ENCODE data around the gene LCE3C.
A peak's percentile ranks its signal among the peaks of the same experiment; 100 is the strongest.
"Not testable (repeated sequence)": the region's sequence is repeated elsewhere in the genome, so short reads cannot be mapped to it uniquely, and the experiment has no call there.

LCE3C gene, protein sequence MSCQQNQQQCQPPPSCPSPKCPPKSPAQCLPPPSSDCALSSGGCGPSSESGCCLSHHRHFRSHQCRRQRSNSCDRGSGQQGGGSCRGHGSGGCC

DNA sequence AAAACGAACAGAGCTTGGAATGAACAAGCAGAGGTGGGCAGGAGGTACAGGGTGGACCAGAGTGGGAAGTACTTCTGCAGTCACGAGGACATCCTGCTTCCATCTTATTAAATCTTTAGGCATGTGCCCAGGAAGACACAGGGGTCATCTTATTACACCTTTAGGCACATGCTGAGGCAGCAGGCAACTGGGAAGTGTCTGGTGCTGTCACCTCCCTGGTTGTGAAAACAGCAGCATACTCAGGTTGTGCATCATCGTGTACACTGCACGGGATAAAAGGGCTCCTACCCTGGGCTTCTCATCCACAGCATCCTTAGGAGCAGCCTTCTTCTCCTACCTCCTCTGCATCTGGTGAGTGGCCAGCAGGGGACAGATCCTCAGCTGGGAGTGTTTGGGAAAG, at the start of gene LCE3C:
LCE3C (plus strand) TSS at position 301 of the 400 bp plus-strand sequence. CDS start 498 bp downstream, outside the sequence.
- no peak within 1 kb of the TSS for H3K4me3 ChIP-seq (ENCODE audit: low read length)
- TF ChIP-seq, protein P1, sequence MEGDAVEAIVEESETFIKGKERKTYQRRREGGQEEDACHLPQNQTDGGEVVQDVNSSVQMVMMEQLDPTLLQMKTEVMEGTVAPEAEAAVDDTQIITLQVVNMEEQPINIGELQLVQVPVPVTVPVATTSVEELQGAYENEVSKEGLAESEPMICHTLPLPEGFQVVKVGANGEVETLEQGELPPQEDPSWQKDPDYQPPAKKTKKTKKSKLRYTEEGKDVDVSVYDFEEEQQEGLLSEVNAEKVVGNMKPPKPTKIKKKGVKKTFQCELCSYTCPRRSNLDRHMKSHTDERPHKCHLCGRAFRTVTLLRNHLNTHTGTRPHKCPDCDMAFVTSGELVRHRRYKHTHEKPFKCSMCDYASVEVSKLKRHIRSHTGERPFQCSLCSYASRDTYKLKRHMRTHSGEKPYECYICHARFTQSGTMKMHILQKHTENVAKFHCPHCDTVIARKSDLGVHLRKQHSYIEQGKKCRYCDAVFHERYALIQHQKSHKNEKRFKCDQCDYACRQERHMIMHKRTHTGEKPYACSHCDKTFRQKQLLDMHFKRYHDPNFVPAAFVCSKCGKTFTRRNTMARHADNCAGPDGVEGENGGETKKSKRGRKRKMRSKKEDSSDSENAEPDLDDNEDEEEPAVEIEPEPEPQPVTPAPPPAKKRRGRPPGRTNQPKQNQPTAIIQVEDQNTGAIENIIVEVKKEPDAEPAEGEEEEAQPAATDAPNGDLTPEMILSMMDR (conservative IDR thresholded peaks at IDR 0.05; ENCODE audit: low read length), result no peak
- DNase-seq (ENCODE audit: low read depth), result no peak

DNA sequence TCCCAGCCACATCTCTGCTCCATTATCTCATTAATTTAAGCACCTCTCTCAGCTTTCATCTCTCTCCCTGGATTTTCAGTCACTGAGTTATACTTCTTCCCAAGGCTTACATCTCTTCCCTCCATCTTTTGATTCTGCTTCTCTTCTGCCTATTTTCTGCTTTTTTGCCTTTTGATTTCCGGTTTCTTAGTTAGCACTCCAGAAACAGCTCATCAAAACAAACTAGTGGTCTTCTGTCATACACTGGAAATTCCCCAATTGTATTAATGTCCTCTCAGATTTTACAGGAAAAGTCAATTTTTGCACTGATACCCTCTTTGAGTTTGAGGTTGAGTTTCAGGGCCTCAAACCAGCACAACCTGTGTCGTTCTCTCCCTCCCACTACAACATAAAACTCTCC, 34.9 kb upstream of the LCE3C start:
- H3K4me3 ChIP-seq (ENCODE audit: low read length), result no peak overlapping the region
- DNase-seq (ENCODE audit: low read depth), result no peak
- TF ChIP-seq, protein P1 (conservative IDR thresholded peaks at IDR 0.05; ENCODE audit: low read length), result no peak

DNA sequence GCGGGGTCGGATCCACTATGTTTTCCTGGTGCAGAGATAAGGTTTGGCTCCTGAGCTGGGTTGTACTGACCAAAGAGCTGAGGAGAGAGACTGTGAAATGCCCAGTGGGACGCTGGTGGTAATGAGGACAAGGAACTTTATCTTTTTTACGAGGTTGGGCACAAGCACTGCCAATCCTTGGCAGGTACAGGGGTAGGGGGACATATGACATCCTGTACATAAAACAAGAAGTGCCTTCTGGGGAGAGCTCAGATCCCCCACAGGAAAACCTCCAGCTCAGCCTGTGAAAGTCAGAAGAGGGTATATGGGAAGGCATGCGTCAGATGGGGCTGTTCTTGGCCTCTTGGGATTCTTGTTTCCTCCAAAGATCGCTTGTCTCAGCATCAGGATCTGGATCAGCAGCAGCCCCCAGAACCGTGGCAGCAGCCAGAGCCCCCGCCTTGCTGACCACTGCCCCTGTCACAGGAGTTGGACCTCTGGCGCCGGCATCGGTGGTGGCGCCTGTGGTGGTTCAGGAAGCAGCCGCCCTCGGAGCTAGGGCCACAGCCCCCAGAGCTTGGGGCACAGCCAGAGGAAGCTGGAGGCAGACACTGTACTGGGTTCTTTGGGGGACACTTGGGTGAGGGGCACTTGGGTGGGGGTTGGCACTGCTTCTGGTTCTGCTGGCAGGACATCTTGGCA, 34.4 kb upstream of the LCE3C start:
- TF ChIP-seq, protein P1 (conservative IDR thresholded peaks at IDR 0.05; ENCODE audit: low read length), result no peak
- DNase-seq (ENCODE audit: low read depth), result no peak
- no peak overlapping the region for H3K4me3 ChIP-seq (ENCODE audit: low read length)

DNA sequence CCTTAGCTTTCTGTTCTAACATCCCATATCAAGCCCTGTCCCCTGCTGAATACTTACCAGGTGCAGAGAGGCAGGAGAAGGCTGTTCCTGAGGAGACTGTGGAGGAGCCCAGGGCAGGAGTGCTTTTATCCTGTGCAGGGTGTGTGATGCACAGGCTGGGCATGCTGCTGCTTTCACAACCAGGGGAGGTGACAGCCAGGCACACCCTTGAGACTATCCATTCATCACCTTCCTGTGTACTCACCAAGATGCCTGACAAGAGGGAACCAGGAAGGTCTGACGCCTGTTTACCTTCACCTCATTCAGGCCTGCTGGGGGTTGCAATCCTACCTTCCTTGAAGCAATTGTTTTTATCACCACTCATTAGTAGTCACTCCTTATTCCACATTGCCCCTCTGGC, 33.4 kb upstream of the LCE3C start, which contains the start of gene LCE3E:
LCE3E (minus strand) TSS at position 100 of the 400 bp plus-strand sequence. CDS start 572 bp downstream, outside the sequence.
- no peak within 1 kb of the TSS for H3K4me3 ChIP-seq (ENCODE audit: low read length)
- TF ChIP-seq, protein P1 (conservative IDR thresholded peaks at IDR 0.05; ENCODE audit: low read length), result no peak
- no peak for DNase-seq (ENCODE audit: low read depth)

DNA sequence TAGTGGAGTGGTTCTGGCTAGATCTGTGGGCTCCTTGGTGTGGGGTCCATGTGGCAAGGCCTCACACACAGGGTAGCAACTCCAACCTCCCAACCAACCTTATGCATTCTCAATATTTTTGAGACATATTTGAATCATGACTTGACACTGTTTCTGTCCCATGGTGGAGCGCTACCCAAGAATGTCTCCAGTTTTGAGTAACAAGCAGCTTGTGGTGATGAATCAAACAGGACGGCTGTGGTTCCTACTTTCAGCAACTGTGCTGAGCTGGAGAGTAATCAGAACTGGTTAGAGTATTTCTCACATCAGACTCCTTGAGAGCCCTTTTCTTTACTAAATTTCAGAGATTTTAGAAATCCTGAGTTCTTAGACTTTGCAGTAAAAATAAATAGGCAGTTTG, 22.9 kb upstream of the LCE3C start:
- TF ChIP-seq, protein P1 (conservative IDR thresholded peaks at IDR 0.05; ENCODE audit: low read length), result no peak
- peak; percentile 28 for DNase-seq (ENCODE audit: low read depth)

DNA sequence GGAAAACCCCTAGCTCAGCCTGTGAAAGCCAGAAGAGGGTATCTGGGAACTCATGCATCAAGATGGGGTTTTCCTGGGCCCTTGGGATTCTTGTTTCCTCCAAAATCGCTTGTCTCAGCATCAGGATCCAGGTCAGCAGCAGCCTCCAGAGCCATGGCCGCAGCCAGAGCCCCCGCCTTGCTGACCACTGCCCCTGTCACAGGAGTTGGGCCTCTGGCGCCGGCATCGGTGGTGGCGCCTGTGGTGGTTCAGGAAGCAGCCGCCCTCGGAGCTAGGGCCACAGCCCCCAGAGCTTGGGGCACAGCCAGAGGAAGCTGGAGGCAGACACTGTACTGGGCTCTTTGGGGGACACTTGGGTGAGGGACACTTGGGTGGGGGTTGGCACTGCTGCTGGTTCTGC, 20.5 kb upstream of the LCE3C start:
- not testable (repeated sequence) for DNase-seq (ENCODE audit: low read depth); H3K4me3 ChIP-seq (ENCODE audit: low read length)

More for the DNA sequence above, 22.9 kb upstream of the LCE3C start:
- no peak overlapping the region for H3K4me3 ChIP-seq (ENCODE audit: low read length)

DNA sequence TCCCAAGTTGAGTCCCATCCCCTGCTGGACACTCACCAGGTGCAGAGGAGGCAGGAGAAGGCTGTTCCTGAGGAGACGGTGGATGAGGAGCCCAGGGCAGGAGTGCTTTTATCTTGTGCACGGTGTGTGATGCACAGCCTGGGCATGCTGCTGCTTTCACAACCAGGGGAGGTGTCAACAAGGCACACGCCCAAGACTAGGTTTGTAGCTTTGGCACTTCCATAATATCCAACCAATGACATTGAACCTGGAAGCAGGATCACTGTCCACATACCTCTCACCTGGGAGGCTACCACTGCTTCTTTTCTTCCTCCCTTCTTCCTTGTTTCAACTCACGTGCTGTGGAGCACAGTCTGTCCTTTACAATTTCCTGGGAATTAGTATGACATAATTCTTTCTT, 19.6 kb upstream of the LCE3C start, which contains the start of gene LCE3D:
LCE3D (minus strand) TSS at position 84 of the 400 bp plus-strand sequence. CDS start 580 bp downstream, outside the sequence.
- TF ChIP-seq, protein P1 (conservative IDR thresholded peaks at IDR 0.05; ENCODE audit: low read length), result no peak
- DNase-seq (ENCODE audit: low read depth), result no peak
- no peak within 1 kb of the TSS for H3K4me3 ChIP-seq (ENCODE audit: low read length)
